ENCODE measurements around the gene FEM1C.

Gene FEM1C

GRCh38 chr5:115556276-115556675, 11.7 kb upstream of the FEM1C start:
- DNase-seq, result no peak

GRCh38 chr5:115555084-115555633, 10.6 kb upstream of the FEM1C start:
- DNase-seq, result no peak

- no peak for DNase-seq
Measured at GRCh38 chr5:115553082-115553481, 8.5 kb upstream of the FEM1C start.

GRCh38 chr5:115551415-115551814, 6.8 kb upstream of the FEM1C start:
- no peak for DNase-seq

GRCh38 chr5:115549154-115549553, 4.6 kb upstream of the FEM1C start:
- no peak for DNase-seq

- DNase-seq, result no peak
Measured at GRCh38 chr5:115548683-115549082, 4.1 kb upstream of the FEM1C start.

- no peak for DNase-seq
Measured at GRCh38 chr5:115545351-115545882, 842 bp upstream of the FEM1C start.

GRCh38 chr5:115544043-115544435, 536 bp downstream of the FEM1C start:
- DNase-seq, result peak; percentile 48

GRCh38 chr5:115543365-115544042, 1.1 kb downstream of the FEM1C start:
- DNase-seq, result no peak

- peak; percentile 12 for DNase-seq
Measured at GRCh38 chr5:115542651-115543364, 1.8 kb downstream of the FEM1C start.

- no peak for DNase-seq
Measured at GRCh38 chr5:115542086-115542485, 2.5 kb downstream of the FEM1C start.

- DNase-seq, result no peak
Measured at GRCh38 chr5:115541611-115542010, 3.0 kb downstream of the FEM1C start.

- DNase-seq, result no peak
Measured at GRCh38 chr5:115535479-115536035, 9.0 kb downstream of the FEM1C start.

- DNase-seq, result no peak
Measured at GRCh38 chr5:115532517-115532916, 12.1 kb downstream of the FEM1C start.

GRCh38 chr5:115531787-115532367, 12.7 kb downstream of the FEM1C start:
- DNase-seq, result no peak

- DNase-seq, result no peak
Measured at GRCh38 chr5:115531380-115531779, 13.2 kb downstream of the FEM1C start.

GRCh38 chr5:115530426-115530825, 14.1 kb downstream of the FEM1C start:
- DNase-seq, result no peak

GRCh38 chr5:115526604-115527003, 18.0 kb downstream of the FEM1C start:
- no peak for DNase-seq

GRCh38 chr5:115524199-115524847, 20.3 kb downstream of the FEM1C start:
- no peak for DNase-seq

- DNase-seq, result no peak
Measured at GRCh38 chr5:115522832-115523403, 21.7 kb downstream of the FEM1C start.

- no peak for DNase-seq
Measured at GRCh38 chr5:115520191-115520590, 24.4 kb downstream of the FEM1C start.

GRCh38 chr5:115516372-115516771, 28.2 kb downstream of the FEM1C start:
- no peak for DNase-seq

All from CD4-positive, alpha-beta T cell treated with Interleukin-4 for 4 hours (primary cell).